Progenitor cell of endocrine pancreas (in vitro differentiated cells): ENCODE measurements around the gene GDPD1. TPM values are rescaled to one million over a fixed set of nuclear protein-coding genes. Genes with fewer than 3 reads are reported as not detected.
A peak's percentile ranks its signal among the peaks of the same experiment; 100 is the strongest.

ENCODE experiments used
- DNase-seq: peaks from one replicate; pipeline ENCODE4 v3.0.0; 2021; ENCODE audit warnings: low spot score; ENCODE audit not compliant: unreplicated experiment
- H3K27ac Mint-ChIP-seq: 2 replicates; pipeline ENCODE4 v1.8.0; 2021; ENCODE audit warnings: mild to moderate bottlenecking, moderate library complexity, mixed read lengths
- H3K27me3 Mint-ChIP-seq: 2 replicates; pipeline ENCODE4 v1.8.0; 2021; ENCODE audit warnings: mixed read lengths
- H3K36me3 Mint-ChIP-seq: 2 replicates; pipeline ENCODE4 v1.8.0; 2022; ENCODE audit warnings: mixed read lengths; ENCODE audit not compliant: insufficient read depth
- H3K4me1 Mint-ChIP-seq: 2 replicates; pipeline ENCODE4 v1.8.0; 2021; ENCODE audit warnings: low read depth, mixed read lengths
- H3K4me3 Mint-ChIP-seq: 2 replicates; pipeline ENCODE4 v1.8.0; 2021; ENCODE audit warnings: low read depth, mild to moderate bottlenecking, moderate library complexity, mixed read lengths
- H3K9me3 Mint-ChIP-seq: 2 replicates; pipeline ENCODE4 v1.8.0; 2021; ENCODE audit warnings: low read depth, mixed read lengths
- total RNA-seq: library from RNA; stranded (reverse); gene quantifications from 2 replicates; pipeline ENCODE4 v1.2.1, GENCODE V29; 2021
- TF ChIP-seq, protein P1 (sequence below): fragments of 200-600 bp; sonication (generic); IDR thresholded peaks from one replicate; pipeline ENCODE4 v1.5.0; 2021; ENCODE audit warnings: antibody characterized with exemption, mild to moderate bottlenecking; ENCODE audit not compliant: unreplicated experiment

GDPD1 gene
- total RNA-seq, 1 donor from 2014 or later, result 19.5 TPM

DNA sequence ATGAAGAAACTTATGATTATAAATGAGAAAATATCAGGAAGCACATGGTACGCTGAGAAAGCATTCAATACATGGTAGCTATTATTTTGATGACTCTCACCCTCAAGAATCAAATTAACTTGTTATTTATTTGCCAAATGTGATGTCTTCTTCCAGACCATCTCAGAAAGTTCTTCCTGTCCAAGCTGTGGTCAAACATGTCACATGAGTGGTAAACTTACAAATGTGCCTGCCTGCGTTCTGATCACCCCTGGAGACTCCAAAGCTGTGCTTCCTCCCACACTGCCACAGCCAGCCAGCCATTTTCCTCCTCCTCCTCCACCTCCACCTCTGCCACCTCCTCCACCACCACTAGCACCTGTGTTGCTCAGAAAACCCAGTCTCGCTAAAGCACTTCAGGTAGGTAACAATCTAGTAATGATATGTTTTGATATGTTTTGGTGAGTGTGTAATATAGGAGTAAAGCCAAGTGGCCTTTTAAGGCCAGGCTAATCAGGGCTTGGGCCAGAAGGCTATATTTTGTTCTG is 26.9 kb upstream of the GDPD1 start:
- Mint-ChIP-seq H3K36me3 (peaks cover 4% of the 10 kb centered on the region), H3K4me1 (no peaks in the 10 kb centered on the region), H3K4me3 (no peak overlapping the region), H3K27me3 (no peaks in the 10 kb centered on the region), H3K9me3 (no peaks in the 10 kb centered on the region), H3K27ac (peak overlapping the region; percentile 37)
- TF ChIP-seq, protein P1, sequence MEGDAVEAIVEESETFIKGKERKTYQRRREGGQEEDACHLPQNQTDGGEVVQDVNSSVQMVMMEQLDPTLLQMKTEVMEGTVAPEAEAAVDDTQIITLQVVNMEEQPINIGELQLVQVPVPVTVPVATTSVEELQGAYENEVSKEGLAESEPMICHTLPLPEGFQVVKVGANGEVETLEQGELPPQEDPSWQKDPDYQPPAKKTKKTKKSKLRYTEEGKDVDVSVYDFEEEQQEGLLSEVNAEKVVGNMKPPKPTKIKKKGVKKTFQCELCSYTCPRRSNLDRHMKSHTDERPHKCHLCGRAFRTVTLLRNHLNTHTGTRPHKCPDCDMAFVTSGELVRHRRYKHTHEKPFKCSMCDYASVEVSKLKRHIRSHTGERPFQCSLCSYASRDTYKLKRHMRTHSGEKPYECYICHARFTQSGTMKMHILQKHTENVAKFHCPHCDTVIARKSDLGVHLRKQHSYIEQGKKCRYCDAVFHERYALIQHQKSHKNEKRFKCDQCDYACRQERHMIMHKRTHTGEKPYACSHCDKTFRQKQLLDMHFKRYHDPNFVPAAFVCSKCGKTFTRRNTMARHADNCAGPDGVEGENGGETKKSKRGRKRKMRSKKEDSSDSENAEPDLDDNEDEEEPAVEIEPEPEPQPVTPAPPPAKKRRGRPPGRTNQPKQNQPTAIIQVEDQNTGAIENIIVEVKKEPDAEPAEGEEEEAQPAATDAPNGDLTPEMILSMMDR, result no peak
- DNase-seq, result no peak

- TF ChIP-seq, protein P1, result no peak
- H3K36me3 Mint-ChIP-seq, result peaks cover 3% of the 10 kb centered on the region
- H3K27me3 Mint-ChIP-seq, result no peaks in the 10 kb centered on the region
- DNase-seq, result no peak
- no peaks in the 10 kb centered on the region for H3K4me1 Mint-ChIP-seq
- H3K9me3 Mint-ChIP-seq, result no peaks in the 10 kb centered on the region
- no peak overlapping the region for H3K27ac Mint-ChIP-seq
- no peak overlapping the region for H3K4me3 Mint-ChIP-seq
Measured at GRCh38 chr17:59199398-59199797, 20.9 kb upstream of the GDPD1 start.

- Mint-ChIP-seq H3K9me3 (no peaks in the 10 kb centered on the region), H3K36me3 (no peaks in the 10 kb centered on the region), H3K27ac (no peak overlapping the region), H3K4me1 (no peaks in the 10 kb centered on the region), H3K4me3 (no peak overlapping the region), H3K27me3 (no peaks in the 10 kb centered on the region)
- DNase-seq, result no peak
- TF ChIP-seq, protein P1, result no peak
Measured at GRCh38 chr17:59202320-59202719, 18.0 kb upstream of the GDPD1 start.

DNA sequence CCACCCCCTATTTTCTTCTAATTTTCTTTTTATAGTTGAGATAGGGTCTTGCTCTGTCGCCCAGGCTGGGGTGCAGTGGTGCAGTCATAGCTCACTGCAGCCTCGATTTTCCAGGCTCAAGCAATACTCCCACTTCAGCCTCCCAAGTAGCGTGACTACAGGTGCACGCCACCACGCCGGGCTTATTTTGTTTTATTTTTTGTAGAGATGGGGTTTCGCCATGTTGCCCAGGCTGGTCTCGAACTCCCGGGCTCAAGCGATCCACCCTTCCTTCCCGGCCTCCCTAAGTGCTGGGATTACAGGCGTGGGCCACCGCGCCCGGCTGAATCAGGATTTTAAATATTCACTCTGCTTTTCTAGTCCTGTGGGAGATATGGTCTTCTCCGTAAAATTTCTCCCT is 941 bp upstream of the GDPD1 start:
- H3K27me3 Mint-ChIP-seq, result no peaks in the 10 kb centered on the region
- H3K27ac Mint-ChIP-seq, result no peak overlapping the region
- H3K4me3 Mint-ChIP-seq, result peak overlapping the region; percentile 92
- H3K9me3 Mint-ChIP-seq, result no peaks in the 10 kb centered on the region
- DNase-seq, result no peak
- TF ChIP-seq, protein P1, result no peak
- peaks cover 7% of the 10 kb centered on the region for H3K4me1 Mint-ChIP-seq
- H3K36me3 Mint-ChIP-seq, result peaks cover 9% of the 10 kb centered on the region

GRCh38 chr17:59219992-59220327 is 351 bp upstream of the GDPD1 start:
- TF ChIP-seq, protein P1, result no peak
- H3K4me1 Mint-ChIP-seq, result peaks cover 7% of the 10 kb centered on the region
- DNase-seq, result no peak
- H3K27me3 Mint-ChIP-seq, result no peaks in the 10 kb centered on the region
- peak overlapping the region; percentile 95 for H3K27ac Mint-ChIP-seq
- peaks cover 6% of the 10 kb centered on the region for H3K36me3 Mint-ChIP-seq
- H3K9me3 Mint-ChIP-seq, result no peaks in the 10 kb centered on the region
- H3K4me3 Mint-ChIP-seq, result peak overlapping the region; percentile 92
